ENCODE results near the gene AURKA. TPM values are rescaled to one million over a fixed set of nuclear protein-coding genes. Genes with fewer than 3 reads are reported as not detected.
A peak's percentile ranks its signal among the peaks of the same experiment; 100 is the strongest.

Gene AURKA
- total and polyA plus RNA-seq, 8 donors = 0.45 to 27.7 (median 6.9) TPM

GRCh38 chr20:56438284-56438683 is 46.3 kb upstream of the AURKA start:
- WGBS, 5 donors = 76 to 89% (median 84%) methylated on average over 4 of the region's 4 CpGs
- no peak overlapping the region for H3K4me3 ChIP-seq
- no peak for DNase-seq

GRCh38 chr20:56437196-56437960 is 45.4 kb upstream of the AURKA start:
- 79 to 86% (median 84%) methylated on average over 14 to 20 of the region's 20 CpGs for WGBS, 5 donors
- peaks cover 0 to 24% (median 11%) of the 10 kb centered on the region in 4 donors for H3K4me1 ChIP-seq
- no peaks in the 10 kb centered on the region for H3K27me3 ChIP-seq
- H3K4me3 ChIP-seq = no peak overlapping the region
- TF ChIP-seq EP300 (IDR thresholded peaks at IDR 0.05) = no peak
- TF ChIP-seq CTCF (IDR thresholded peaks at IDR 0.05) = no peak
- no peak for TF ChIP-seq POLR2AphosphoS5 (IDR thresholded peaks at IDR 0.05)
- TF ChIP-seq POLR2A (IDR thresholded peaks at IDR 0.05) = no peak
- H3K36me3 ChIP-seq = no peaks in the 10 kb centered on the region
- no peak overlapping the region for H3K27ac ChIP-seq
- DNase-seq = no peak
- intact Hi-C loops (cut with DNase I; ENCODE audit: low total_unique reads) = no loop called here
- H3K9me3 ChIP-seq = no peaks in the 10 kb centered on the region

More at GRCh38 chr20:56438284-56438683, 46.3 kb upstream of the AURKA start:
- peaks cover 0 to 22% (median 11%) of the 10 kb centered on the region in 4 donors for H3K4me1 ChIP-seq
- H3K36me3 ChIP-seq = no peaks in the 10 kb centered on the region
- no peak overlapping the region for H3K27ac ChIP-seq
- no peaks in the 10 kb centered on the region for H3K27me3 ChIP-seq
- intact Hi-C loops (cut with DNase I; ENCODE audit: low total_unique reads) = no loop called here
- no peaks in the 10 kb centered on the region for H3K9me3 ChIP-seq
- TF ChIP-seq CTCF (IDR thresholded peaks at IDR 0.05) (no peak), POLR2A (IDR thresholded peaks at IDR 0.05) (no peak), EP300 (IDR thresholded peaks at IDR 0.05) (no peak), POLR2AphosphoS5 (IDR thresholded peaks at IDR 0.05) (no peak)

- TF ChIP-seq POLR2AphosphoS5 (IDR thresholded peaks at IDR 0.05) (no peak), CTCF (IDR thresholded peaks at IDR 0.05) (no peak), EP300 (IDR thresholded peaks at IDR 0.05) (no peak), POLR2A (IDR thresholded peaks at IDR 0.05) (no peak)
- Histone ChIP-seq H3K27me3 (no peaks in the 10 kb centered on the region), H3K27ac (no peak overlapping the region), H3K4me3 (no peak overlapping the region), H3K9me3 (no peaks in the 10 kb centered on the region), H3K4me1 (peaks cover 0 to 18% (median 5%) of the 10 kb centered on the region in 4 donors), H3K36me3 (no peaks in the 10 kb centered on the region)
- 39 to 48% (median 44%) methylated on average over 5 to 6 of the region's 6 CpGs for WGBS, 5 donors
- intact Hi-C loops (cut with DNase I; ENCODE audit: low total_unique reads) = no loop called here
- peak in 1 of 2 donors; percentile 42 for DNase-seq
Measured at GRCh38 chr20:56433880-56434255, 41.9 kb upstream of the AURKA start.

GRCh38 chr20:56433221-56433879 is 41.3 kb upstream of the AURKA start:
- no peaks in the 10 kb centered on the region for H3K27me3 ChIP-seq
- no peaks in the 10 kb centered on the region for H3K36me3 ChIP-seq
- 60 to 76% (median 65%) methylated on average over 3 of the region's 3 CpGs for WGBS, 5 donors
- no peaks in the 10 kb centered on the region for H3K9me3 ChIP-seq
- H3K4me3 ChIP-seq = no peak overlapping the region
- DNase-seq = no peak
- TF ChIP-seq EP300 (IDR thresholded peaks at IDR 0.05) (no peak), POLR2AphosphoS5 (IDR thresholded peaks at IDR 0.05) (no peak), POLR2A (IDR thresholded peaks at IDR 0.05) (no peak), CTCF (IDR thresholded peaks at IDR 0.05) (no peak)
- intact Hi-C loops (cut with DNase I; ENCODE audit: low total_unique reads) = no loop called here
- no peak overlapping the region for H3K27ac ChIP-seq
- H3K4me1 ChIP-seq = peaks cover 0 to 22% (median 5%) of the 10 kb centered on the region in 4 donors
